Mesothelial cell of epicardium (in vitro differentiated cells): ENCODE data around the gene RAPGEF1. TPM values are rescaled to one million over a fixed set of nuclear protein-coding genes. Genes with fewer than 3 reads are reported as not detected.

Experiments
- DNase-seq, 2 experiments: peaks; one replicate each; pipeline ENCODE4 v3.0.0; 2021; ENCODE audit warnings: low spot score in 2 of 2; ENCODE audit not compliant: unreplicated experiment in 2 of 2
- H3K27ac Mint-ChIP-seq: 2 replicates; pipeline ENCODE4 v1.8.0; 2021; ENCODE audit warnings: mixed read lengths
- H3K27me3 Mint-ChIP-seq: 2 replicates; pipeline ENCODE4 v1.8.0; 2021; ENCODE audit warnings: low read depth, mixed read lengths
- H3K36me3 Mint-ChIP-seq: 2 replicates; pipeline ENCODE4 v1.8.0; 2021; ENCODE audit warnings: mixed read lengths
- H3K4me1 Mint-ChIP-seq: 2 replicates; pipeline ENCODE4 v1.8.0; 2021; ENCODE audit warnings: mixed read lengths
- H3K4me3 Mint-ChIP-seq: 2 replicates; pipeline ENCODE4 v1.8.0; 2021; ENCODE audit warnings: mild to moderate bottlenecking, moderate library complexity, mixed read lengths
- H3K9me3 Mint-ChIP-seq: 2 replicates; pipeline ENCODE4 v1.8.0; 2021; ENCODE audit warnings: mixed read lengths
- total RNA-seq: library from RNA; stranded (reverse); gene quantifications from 3 replicates; pipeline ENCODE4 v1.2.1, GENCODE V29; 2021
- TF ChIP-seq, protein P1 (sequence below): fragments of 200-600 bp; sonication (generic); IDR thresholded peaks from one replicate; pipeline ENCODE4 v1.5.0; 2021; ENCODE audit warnings: antibody characterized with exemption; ENCODE audit not compliant: unreplicated experiment

Gene RAPGEF1
- total RNA-seq, 1 donor from 2014 or later: 50.4 TPM

DNA sequence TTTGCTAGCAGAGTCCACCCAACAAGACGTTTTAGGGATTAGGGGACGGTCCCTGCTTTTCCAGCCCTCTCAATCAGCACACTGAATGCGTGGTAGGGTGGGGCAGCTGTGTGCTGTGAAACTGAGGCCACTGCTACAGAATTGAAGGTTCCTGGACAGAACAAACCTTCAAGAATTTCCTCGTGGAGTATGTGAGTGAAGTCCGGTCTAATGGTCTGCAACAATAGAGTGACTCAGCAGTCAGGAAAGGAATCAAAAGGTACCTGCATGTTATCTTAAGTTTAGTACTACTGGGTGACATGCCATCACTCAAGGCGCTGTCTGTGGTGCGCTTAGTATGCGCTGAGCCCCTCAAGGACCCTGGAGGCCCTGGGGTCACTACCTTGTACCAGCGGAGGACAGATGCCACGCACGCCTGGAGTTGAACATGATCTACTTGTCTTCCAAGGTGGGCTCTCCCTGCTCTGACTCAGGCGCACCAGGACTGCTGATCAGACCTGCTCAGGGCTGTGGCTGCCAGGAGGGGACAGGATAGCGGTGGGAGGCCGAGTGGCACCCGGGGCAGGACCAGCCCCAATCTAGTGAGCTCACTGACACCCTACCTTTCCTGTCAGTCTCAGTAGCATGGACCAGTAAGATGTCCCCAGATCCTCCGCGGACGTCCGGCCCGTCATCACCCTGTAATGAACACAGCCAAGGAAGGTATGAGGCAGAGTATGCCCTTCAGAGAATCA lies 144.0 kb downstream of the RAPGEF1 start:
- TF ChIP-seq, protein P1, sequence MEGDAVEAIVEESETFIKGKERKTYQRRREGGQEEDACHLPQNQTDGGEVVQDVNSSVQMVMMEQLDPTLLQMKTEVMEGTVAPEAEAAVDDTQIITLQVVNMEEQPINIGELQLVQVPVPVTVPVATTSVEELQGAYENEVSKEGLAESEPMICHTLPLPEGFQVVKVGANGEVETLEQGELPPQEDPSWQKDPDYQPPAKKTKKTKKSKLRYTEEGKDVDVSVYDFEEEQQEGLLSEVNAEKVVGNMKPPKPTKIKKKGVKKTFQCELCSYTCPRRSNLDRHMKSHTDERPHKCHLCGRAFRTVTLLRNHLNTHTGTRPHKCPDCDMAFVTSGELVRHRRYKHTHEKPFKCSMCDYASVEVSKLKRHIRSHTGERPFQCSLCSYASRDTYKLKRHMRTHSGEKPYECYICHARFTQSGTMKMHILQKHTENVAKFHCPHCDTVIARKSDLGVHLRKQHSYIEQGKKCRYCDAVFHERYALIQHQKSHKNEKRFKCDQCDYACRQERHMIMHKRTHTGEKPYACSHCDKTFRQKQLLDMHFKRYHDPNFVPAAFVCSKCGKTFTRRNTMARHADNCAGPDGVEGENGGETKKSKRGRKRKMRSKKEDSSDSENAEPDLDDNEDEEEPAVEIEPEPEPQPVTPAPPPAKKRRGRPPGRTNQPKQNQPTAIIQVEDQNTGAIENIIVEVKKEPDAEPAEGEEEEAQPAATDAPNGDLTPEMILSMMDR: no peak
- no peak overlapping the region for H3K4me3 Mint-ChIP-seq
- no peaks in the 10 kb centered on the region for H3K27me3 Mint-ChIP-seq
- peaks cover 6% of the 10 kb centered on the region for H3K36me3 Mint-ChIP-seq
- H3K9me3 Mint-ChIP-seq: no peaks in the 10 kb centered on the region
- no peaks in the 10 kb centered on the region for H3K4me1 Mint-ChIP-seq
- no peak overlapping the region for H3K27ac Mint-ChIP-seq
- DNase-seq: no peak

DNA sequence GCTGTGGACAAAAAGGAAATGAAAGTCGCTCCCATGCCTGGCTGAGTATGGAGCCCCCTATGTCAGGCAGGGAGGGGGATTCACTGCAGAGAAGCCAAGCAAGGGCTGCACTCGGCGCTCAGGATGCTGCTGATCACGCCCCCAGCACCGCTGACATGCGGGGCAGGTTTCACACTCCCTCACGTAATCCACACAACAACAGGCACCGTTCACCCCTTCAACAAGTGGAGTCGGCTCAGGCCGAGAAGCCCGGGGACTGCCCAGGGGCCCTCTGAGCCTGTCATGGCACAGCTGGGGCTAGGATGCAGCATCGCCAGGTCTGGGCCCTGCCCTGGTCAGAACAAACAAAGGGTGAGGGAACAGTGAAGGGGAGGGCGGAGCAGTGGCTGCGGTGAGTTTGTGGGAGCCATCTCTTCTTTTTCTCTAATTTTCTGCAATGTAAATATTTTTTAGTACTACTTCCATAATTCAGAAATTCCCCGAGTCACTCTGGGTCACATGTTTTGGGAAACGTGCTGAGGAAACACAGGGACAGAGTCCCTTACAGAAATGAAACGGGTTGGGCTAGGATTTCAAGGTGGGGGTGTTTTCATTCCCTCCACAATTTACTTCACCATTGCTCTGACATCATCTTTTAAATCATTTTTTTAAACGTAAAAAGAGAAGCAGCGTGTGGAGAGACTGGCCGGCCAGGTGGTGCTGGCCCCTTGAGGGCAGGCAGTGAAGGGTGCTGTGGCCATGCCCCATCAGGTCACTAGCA lies 144.8 kb downstream of the RAPGEF1 start:
- peaks cover 2% of the 10 kb centered on the region for H3K36me3 Mint-ChIP-seq
- no peak overlapping the region for H3K27ac Mint-ChIP-seq
- no peaks in the 10 kb centered on the region for H3K27me3 Mint-ChIP-seq
- H3K9me3 Mint-ChIP-seq: no peaks in the 10 kb centered on the region
- no peaks in the 10 kb centered on the region for H3K4me1 Mint-ChIP-seq
- no peak for DNase-seq
- TF ChIP-seq, protein P1: no peak
- no peak overlapping the region for H3K4me3 Mint-ChIP-seq

DNA sequence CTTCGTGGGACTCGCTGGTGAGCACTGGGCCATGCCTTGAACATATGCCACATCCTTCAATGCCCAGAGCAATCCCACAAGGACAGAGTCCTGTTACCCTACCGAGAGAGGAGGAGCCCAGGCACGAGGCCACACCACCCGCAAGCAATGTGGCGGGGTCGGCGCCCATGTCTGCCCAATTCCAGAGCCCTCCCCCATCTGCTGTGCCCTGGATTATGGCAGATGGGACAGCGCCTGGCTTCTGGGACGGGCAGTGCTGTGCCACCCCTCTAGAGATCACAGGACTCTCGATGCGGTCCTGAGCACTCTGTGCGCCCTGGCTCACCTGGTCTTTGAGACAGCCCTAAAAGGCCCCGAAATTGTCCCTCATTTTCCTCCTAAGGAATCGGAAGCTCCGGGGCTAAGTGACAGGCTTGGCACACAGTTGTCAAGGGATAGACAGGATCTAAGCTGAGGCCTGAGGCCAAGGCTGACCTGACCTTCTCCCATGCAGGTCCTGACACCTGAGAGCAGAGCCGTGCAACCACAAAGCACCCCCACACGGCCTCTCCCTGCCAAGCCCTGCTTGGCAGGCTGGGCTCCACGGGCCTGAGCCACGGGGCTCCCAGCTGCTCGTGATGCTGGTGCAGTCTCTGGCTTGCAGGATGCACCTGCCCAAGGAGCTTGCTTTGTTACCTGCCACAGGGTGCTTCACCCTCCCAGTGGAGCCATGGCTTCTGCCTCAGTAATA lies 145.8 kb downstream of the RAPGEF1 start:
- Mint-ChIP-seq H3K27ac (no peak overlapping the region), H3K27me3 (no peaks in the 10 kb centered on the region), H3K36me3 (no peaks in the 10 kb centered on the region), H3K4me1 (no peaks in the 10 kb centered on the region), H3K4me3 (no peak overlapping the region), H3K9me3 (no peaks in the 10 kb centered on the region)
- no peak for DNase-seq
- TF ChIP-seq, protein P1: no peak

DNA sequence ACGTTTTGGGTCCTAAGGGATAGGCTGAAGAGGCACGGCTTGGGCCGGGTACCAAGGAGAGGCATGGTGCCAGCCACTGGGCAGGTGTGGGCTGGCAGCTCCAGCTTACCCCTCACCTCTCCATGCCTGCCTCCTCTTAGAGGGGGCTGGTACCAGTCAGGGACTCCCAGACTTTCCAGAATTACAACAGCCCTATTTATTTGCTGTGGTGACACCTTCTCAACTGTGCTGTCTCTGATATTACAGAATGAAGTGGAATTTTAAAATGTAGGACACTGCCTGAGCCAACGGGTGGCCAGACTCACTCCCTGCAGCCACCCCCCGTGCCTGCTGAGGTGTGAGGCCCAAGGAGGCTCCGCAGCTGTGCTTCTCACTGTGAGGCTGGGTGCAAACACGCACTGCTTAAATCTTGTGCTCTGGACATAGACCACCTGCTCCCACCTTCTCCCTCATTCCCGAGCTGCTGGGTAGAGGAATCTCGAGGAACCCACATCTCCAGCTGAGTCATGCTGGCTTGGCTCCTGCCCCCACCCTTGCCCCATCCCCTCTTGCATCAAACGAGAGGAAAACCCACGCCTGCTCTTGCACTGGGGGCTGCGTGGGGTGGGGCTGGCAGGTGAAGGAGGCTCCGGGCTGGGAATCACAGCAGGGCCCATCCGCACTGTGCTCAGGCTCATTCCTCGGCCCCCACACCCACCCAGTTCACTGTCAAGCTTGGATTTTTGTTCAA lies 146.6 kb downstream of the RAPGEF1 start:
- Mint-ChIP-seq H3K36me3 (no peaks in the 10 kb centered on the region), H3K4me1 (no peaks in the 10 kb centered on the region), H3K27ac (no peak overlapping the region), H3K9me3 (no peaks in the 10 kb centered on the region), H3K4me3 (no peak overlapping the region), H3K27me3 (no peaks in the 10 kb centered on the region)
- TF ChIP-seq, protein P1: no peak
- no peak for DNase-seq

DNA sequence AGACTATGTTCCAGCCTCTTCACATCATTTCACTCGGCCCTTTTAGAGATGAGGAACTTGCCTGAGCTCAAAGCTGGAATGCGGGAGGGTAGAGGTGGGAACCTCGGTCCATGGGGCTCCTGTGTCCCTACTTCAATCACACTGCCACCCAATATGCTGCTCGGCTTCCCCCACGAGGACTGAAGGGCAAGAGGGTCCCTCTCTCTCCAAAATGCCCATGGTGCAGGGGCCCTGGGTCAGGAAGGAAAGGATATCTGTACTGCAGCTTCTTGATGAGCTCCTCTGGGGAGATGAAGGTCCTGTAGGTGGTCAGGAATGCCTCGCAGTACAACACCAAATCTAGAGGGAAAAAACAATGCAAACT lies 148.0 kb downstream of the RAPGEF1 start:
- H3K27ac Mint-ChIP-seq: no peak overlapping the region
- H3K4me1 Mint-ChIP-seq: no peaks in the 10 kb centered on the region
- TF ChIP-seq, protein P1: no peak
- no peak for DNase-seq
- H3K9me3 Mint-ChIP-seq: no peaks in the 10 kb centered on the region
- H3K4me3 Mint-ChIP-seq: no peak overlapping the region
- peaks cover 8% of the 10 kb centered on the region for H3K36me3 Mint-ChIP-seq
- no peaks in the 10 kb centered on the region for H3K27me3 Mint-ChIP-seq
